Small intestine (tissue), 7 donors: ENCODE measurements around the gene SAMD14. TPM values are rescaled to one million over a fixed set of nuclear protein-coding genes. Genes with fewer than 3 reads are reported as not detected.

Source experiments
- DNase-seq, 2 donors: peaks; one replicate each; pipeline versions ENCODE4 v3.0.0 to v3.0.0-alpha.2; 2013
- FAIRE-seq: peaks from 2 replicates; lab custom pipeline; 2012; peaks lifted over from hg19 to GRCh38; lab: Jason Lieb, UNC
- H3K27ac ChIP-seq, 3 donors: one replicate each; pipeline ENCODE4 v1.5.1; 2013; ENCODE audit warnings: low read length in 2 of 3, mild to moderate bottlenecking in 2 of 3, control low read depth in 1 of 3, inconsistent platforms in 1 of 3, low read depth in 1 of 3, moderate library complexity in 1 of 3
- H3K27me3 ChIP-seq, 3 donors: one replicate each; pipeline ENCODE4 v1.6.1; 2013; ENCODE audit warnings: low read length in 3 of 3, inconsistent platforms in 1 of 3; ENCODE audit not compliant: control insufficient read depth in 3 of 3, insufficient read depth in 3 of 3
- H3K36me3 ChIP-seq, 3 donors: one replicate each; pipeline ENCODE4 v1.6.1; 2013; ENCODE audit warnings: low read length in 3 of 3, inconsistent platforms in 1 of 3, low read depth in 1 of 3, mild to moderate bottlenecking in 1 of 3, moderate library complexity in 1 of 3; ENCODE audit not compliant: control insufficient read depth in 3 of 3, insufficient read depth in 2 of 3
- H3K4me1 ChIP-seq, 3 donors: one replicate each; pipeline ENCODE4 v1.6.1; 2013; ENCODE audit warnings: low read length in 2 of 3, inconsistent platforms in 1 of 3, low read depth in 1 of 3, mild to moderate bottlenecking in 1 of 3, moderate library complexity in 1 of 3; ENCODE audit not compliant: control insufficient read depth in 3 of 3, insufficient read depth in 2 of 3
- H3K4me3 ChIP-seq, 3 donors: one replicate each; pipeline ENCODE4 v1.5.1; 2013; ENCODE audit warnings: low read length in 3 of 3, control low read depth in 1 of 3, inconsistent platforms in 1 of 3, low read depth in 1 of 3, mild to moderate bottlenecking in 1 of 3, moderate library complexity in 1 of 3
- H3K9me3 ChIP-seq, 2 donors: one replicate each; pipeline ENCODE4 v1.6.1; 2013; ENCODE audit warnings: low read depth in 1 of 2, low read length in 1 of 2; ENCODE audit not compliant: control insufficient read depth in 2 of 2, insufficient read depth in 1 of 2
- WGBS, 3 donors: extraction: QIAGEN DNeasy Blood & Tissue Kit; methylation state at CpG; one replicate each; pipeline ENCODE4 v1.1.7; 2013; 5-methylcytosine and 5-hydroxymethylcytosine counted together
- polyA plus RNA-seq, 4 donors: library from polyadenylated mRNA; stranded (reverse) in 3 of 4; unstranded in 1 of 4; fragments of 200-250 nt in 3 of 4; fragments of 120-200 nt in 1 of 4; gene quantifications; one replicate each; pipeline versions ENCODE4 v1.2.1 to v1.2.3, GENCODE V29; 2013
- donor health status: healthy with polysubstance abuse.
- donor health status: control.
- donor health status: control.
- donor health status: Bipolar disorder and iron deficiency.
- donor health status: healthy.

SAMD14 gene
- polyA plus RNA-seq, 4 donors: 0.54 to 2.9 (median 1.4) TPM

GRCh38 chr17:50072130-50072529 lies 57.8 kb downstream of the SAMD14 start:
- no peak overlapping the region for H3K27ac ChIP-seq
- H3K4me3 ChIP-seq: no peak overlapping the region
- FAIRE-seq (no peak), DNase-seq (no peak)
- no peaks in the 10 kb centered on the region for H3K27me3 ChIP-seq
- H3K4me1 ChIP-seq: no peaks in the 10 kb centered on the region
- WGBS, 3 donors: 72 to 91% (median 82%) methylated on average over 3 of the region's 3 CpGs
- H3K9me3 ChIP-seq: peaks cover 0 to 9% of the 10 kb centered on the region in 2 donors
- peaks cover 2 to 89% (median 26%) of the 10 kb centered on the region in 3 donors for H3K36me3 ChIP-seq

- WGBS, 3 donors: 79 to 91% (median 83%) methylated on average over 5 to 6 of the region's 6 CpGs
- H3K9me3 ChIP-seq: peaks cover 0 to 9% of the 10 kb centered on the region in 2 donors
- no peak overlapping the region for H3K27ac ChIP-seq
- no peak overlapping the region for H3K4me3 ChIP-seq
- no peaks in the 10 kb centered on the region for H3K27me3 ChIP-seq
- FAIRE-seq (no peak), DNase-seq (no peak)
- H3K36me3 ChIP-seq: peaks cover 2 to 86% (median 29%) of the 10 kb centered on the region in 3 donors
- no peaks in the 10 kb centered on the region for H3K4me1 ChIP-seq
Measured at GRCh38 chr17:50071692-50072091, 58.3 kb downstream of the SAMD14 start.

DNA sequence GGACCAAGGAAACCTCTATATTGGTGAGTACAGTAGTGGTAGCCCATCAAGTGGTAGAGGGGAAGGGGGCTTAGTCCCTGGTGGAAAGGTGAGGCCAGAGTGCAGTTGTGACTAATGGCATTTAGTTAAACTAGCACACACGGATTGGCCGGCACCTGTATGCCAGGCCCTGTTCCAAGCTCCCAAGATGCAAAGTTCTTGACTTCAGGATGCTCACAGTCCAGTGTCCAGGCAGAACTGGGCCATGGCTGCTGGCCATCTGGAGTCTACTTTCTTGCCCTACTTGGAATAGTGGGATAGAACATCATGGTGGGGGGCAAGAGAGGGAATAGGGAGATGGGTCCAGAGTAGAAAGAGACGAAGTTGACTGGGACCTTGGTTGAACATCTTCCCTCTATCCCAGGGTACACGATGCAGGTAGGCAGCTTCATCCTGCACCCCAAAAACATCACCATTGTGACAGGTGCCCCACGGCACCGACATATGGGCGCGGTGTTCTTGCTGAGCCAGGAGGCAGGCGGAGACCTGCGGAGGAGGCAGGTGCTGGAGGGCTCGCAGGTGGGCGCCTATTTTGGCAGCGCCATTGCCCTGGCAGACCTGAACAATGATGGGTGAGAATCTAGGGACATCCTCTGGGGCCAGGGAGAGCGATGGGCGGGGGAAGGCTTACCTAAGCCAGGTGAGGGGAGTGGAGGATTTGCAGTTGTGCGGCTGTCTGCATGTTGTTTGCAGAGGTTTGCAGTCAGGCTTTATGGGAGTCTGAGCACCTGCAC lies 58.9 kb downstream of the SAMD14 start:
- no peak overlapping the region for H3K4me3 ChIP-seq
- WGBS, 3 donors: 91 to 96% (median 93%) methylated on average over 16 of the region's 16 CpGs
- peaks cover 0 to 9% of the 10 kb centered on the region in 2 donors for H3K9me3 ChIP-seq
- no peaks in the 10 kb centered on the region for H3K4me1 ChIP-seq
- no peak for DNase-seq
- H3K36me3 ChIP-seq: peaks cover 2 to 85% (median 29%) of the 10 kb centered on the region in 3 donors
- no peak overlapping the region for H3K27ac ChIP-seq
- H3K27me3 ChIP-seq: no peaks in the 10 kb centered on the region
- FAIRE-seq: no peak

GRCh38 chr17:50067996-50068395 lies 62.0 kb downstream of the SAMD14 start:
- peaks cover 2 to 75% (median 29%) of the 10 kb centered on the region in 3 donors for H3K36me3 ChIP-seq
- FAIRE-seq (no peak), DNase-seq (no peak)
- H3K4me1 ChIP-seq: peaks cover 0 to 22% (median 0%) of the 10 kb centered on the region in 3 donors
- H3K9me3 ChIP-seq: peaks cover 0 to 9% of the 10 kb centered on the region in 2 donors
- H3K27ac ChIP-seq: no peak overlapping the region
- H3K27me3 ChIP-seq: no peaks in the 10 kb centered on the region
- H3K4me3 ChIP-seq: no peak overlapping the region
- 95 to 97% (median 96%) methylated on average over 13 of the region's 13 CpGs for WGBS, 3 donors

DNA sequence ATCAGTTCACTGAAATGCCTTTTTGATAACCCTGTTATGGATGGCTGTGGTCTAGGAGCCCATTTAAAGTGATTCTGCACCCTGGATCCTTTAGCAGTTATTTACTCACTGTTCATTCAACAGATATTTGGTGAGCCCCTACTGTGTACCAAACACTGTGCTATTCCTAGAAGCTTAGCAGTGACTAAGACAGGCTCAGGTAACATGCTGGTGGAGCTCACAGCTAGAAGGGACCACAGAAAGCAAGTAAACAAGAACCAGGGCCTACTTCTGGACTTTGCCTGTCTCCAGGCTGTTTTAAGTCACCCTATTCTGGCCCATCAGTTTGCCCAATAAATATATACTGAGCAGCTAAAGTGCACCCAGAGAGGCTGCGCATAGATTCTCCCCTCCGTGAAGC lies 63.0 kb downstream of the SAMD14 start:
- FAIRE-seq: no peak

DNA sequence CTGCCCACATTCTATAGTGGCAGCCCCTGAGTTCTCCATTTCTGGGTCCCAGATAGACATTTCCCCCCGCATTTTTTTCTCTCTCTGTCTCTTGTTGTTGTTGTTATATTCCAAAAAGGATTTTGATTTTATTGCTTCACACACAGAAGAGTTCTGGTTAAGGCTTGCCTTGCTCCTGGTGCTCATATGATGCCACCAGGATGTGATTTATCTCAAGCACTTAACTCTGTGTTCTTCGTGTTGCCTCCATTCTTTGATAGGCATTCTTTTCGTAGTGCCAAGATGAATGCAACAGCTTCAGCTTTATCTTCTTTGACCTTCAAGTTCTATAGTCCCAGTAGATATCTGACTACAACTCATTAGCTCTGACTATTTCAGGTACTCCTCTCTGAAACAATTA lies 64.9 kb downstream of the SAMD14 start:
- Histone ChIP-seq H3K27ac (peak overlapping the region in 2 of 3 donors; percentile 16 to 80), H3K9me3 (no peaks in the 10 kb centered on the region), H3K36me3 (peaks cover 2 to 78% (median 17%) of the 10 kb centered on the region in 3 donors), H3K4me3 (no peak overlapping the region), H3K27me3 (no peaks in the 10 kb centered on the region), H3K4me1 (peaks cover 10 to 37% (median 13%) of the 10 kb centered on the region in 3 donors)
- DNase-seq (no peak), FAIRE-seq (no peak)
- WGBS, 3 donors: 63 to 80% (median 74%) methylated on average over 3 of the region's 3 CpGs

More for the DNA sequence above, 63.0 kb downstream of the SAMD14 start:
- Histone ChIP-seq H3K27me3 (no peaks in the 10 kb centered on the region), H3K9me3 (peaks cover 0 to 9% of the 10 kb centered on the region in 2 donors), H3K4me3 (no peak overlapping the region), H3K4me1 (peaks cover 0 to 22% (median 0%) of the 10 kb centered on the region in 3 donors), H3K36me3 (peaks cover 2 to 77% (median 20%) of the 10 kb centered on the region in 3 donors), H3K27ac (no peak overlapping the region)
- 95 to 100% (median 100%) methylated on average over 2 of the region's 2 CpGs for WGBS, 3 donors
- no peak for DNase-seq

- 63 to 88% (median 81%) methylated on average over 20 of the region's 20 CpGs for WGBS, 3 donors
- no peak for FAIRE-seq
Measured at GRCh38 chr17:50064253-50065001, 65.5 kb downstream of the SAMD14 start.

DNA sequence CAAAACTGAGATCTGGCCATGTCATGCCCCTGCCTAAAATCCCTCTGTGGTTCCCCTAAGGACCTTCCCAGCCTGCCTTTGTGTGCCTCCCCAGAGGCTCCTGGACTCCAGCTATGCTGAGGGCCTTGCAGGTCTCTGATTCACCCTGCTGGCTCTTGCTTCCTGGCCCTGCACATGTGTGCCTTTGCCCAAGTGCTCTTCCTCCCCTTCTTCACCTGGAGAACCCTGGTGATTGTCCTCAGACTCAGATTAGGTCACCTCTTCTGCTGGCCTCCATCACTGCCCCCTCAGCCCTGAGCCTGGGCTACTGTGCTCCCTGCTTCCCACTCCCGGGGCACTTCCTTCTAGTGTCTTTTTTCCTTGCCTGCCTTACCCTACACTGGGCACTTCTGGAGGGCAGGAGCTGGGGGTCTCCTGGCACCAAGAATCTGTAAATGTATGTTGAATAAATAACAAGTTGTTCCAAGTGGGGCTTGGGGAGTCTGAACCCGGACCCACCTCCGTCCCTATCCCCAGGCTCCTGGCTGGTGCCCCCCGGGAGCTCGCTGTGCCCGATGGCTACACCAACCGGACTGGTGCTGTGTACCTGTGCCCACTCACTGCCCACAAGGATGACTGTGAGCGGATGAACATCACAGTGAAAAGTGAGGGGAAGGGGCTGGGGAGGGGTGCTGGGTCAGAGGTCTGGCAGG lies 66.3 kb downstream of the SAMD14 start:
- H3K4me3 ChIP-seq: no peak overlapping the region
- H3K27me3 ChIP-seq: no peaks in the 10 kb centered on the region
- DNase-seq (no peak), FAIRE-seq (no peak)
- peaks cover 12 to 51% (median 21%) of the 10 kb centered on the region in 3 donors for H3K4me1 ChIP-seq
- H3K27ac ChIP-seq: peak overlapping the region in 1 of 3 donors; percentile 80
- no peaks in the 10 kb centered on the region for H3K9me3 ChIP-seq
- H3K36me3 ChIP-seq: peaks cover 2 to 77% (median 12%) of the 10 kb centered on the region in 3 donors
- 95 to 97% (median 96%) methylated on average over 8 of the region's 8 CpGs for WGBS, 3 donors

More at GRCh38 chr17:50064253-50065001, 65.5 kb downstream of the SAMD14 start:
- H3K9me3 ChIP-seq: no peaks in the 10 kb centered on the region
- no peaks in the 10 kb centered on the region for H3K27me3 ChIP-seq
- H3K4me1 ChIP-seq: peaks cover 12 to 44% (median 15%) of the 10 kb centered on the region in 3 donors
- peak overlapping the region in 2 of 3 donors; percentile 16 to 80 for H3K27ac ChIP-seq
- peaks cover 2 to 75% (median 12%) of the 10 kb centered on the region in 3 donors for H3K36me3 ChIP-seq
- no peak overlapping the region for H3K4me3 ChIP-seq
- peak in 1 of 2 donors; percentile 71 for DNase-seq
